Lower leg skin (tissue), 3 donors: ENCODE data around the gene CCND2.

Source experiments
- POLR2A ChIP-seq, 2 donors: fragments of 450-650 bp; IDR thresholded peaks; one replicate each; pipeline ENCODE4 v1.6.1; 2016 to 2017; ENCODE audit warnings: antibody characterized with exemption in 2 of 2, mild to moderate bottlenecking in 1 of 2, moderate library complexity in 1 of 2
- TF ChIP-seq, protein P1 (sequence below), 3 donors: fragments of 450-650 bp; IDR thresholded peaks; one replicate each; pipeline ENCODE4 v1.5.1; 2016; ENCODE audit warnings: antibody characterized with exemption in 3 of 3, mild to moderate bottlenecking in 3 of 3, moderate library complexity in 2 of 3

DNA sequence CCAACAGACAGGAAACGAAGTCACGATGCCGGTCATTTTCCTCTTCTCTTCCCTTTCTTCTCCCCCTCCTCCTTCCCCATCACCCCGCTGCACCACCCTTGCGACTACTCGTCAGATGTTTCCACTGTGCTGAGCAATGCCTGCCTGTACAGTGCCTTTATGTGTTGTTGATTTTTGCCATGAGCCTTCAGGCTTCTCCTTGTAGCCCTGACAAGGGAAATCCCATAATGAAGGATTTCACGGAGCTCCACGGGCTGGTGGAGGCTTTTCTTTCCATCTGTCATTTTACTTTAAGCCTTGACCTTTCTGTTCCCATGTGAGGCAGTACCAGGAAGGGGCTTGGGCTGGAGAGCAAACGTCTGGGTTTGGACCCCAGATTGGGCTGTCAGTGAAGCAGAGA, 28.7 kb upstream of the CCND2 start:
- TF ChIP-seq POLR2A (IDR thresholded peaks at IDR 0.05) = no peak
- TF ChIP-seq, protein P1, sequence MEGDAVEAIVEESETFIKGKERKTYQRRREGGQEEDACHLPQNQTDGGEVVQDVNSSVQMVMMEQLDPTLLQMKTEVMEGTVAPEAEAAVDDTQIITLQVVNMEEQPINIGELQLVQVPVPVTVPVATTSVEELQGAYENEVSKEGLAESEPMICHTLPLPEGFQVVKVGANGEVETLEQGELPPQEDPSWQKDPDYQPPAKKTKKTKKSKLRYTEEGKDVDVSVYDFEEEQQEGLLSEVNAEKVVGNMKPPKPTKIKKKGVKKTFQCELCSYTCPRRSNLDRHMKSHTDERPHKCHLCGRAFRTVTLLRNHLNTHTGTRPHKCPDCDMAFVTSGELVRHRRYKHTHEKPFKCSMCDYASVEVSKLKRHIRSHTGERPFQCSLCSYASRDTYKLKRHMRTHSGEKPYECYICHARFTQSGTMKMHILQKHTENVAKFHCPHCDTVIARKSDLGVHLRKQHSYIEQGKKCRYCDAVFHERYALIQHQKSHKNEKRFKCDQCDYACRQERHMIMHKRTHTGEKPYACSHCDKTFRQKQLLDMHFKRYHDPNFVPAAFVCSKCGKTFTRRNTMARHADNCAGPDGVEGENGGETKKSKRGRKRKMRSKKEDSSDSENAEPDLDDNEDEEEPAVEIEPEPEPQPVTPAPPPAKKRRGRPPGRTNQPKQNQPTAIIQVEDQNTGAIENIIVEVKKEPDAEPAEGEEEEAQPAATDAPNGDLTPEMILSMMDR (IDR thresholded peaks at IDR 0.05) = no peak
